HepG2 (cell line): ENCODE results near the gene UBR1. TPM values are rescaled to one million over a fixed set of nuclear protein-coding genes. Genes with fewer than 3 reads are reported as not detected.
"Not testable (repeated sequence)": the region's sequence is repeated elsewhere in the genome, so short reads cannot be mapped to it uniquely, and the experiment has no call there.

Experiments
- ATAC-seq: fragments of 200-7000 bp; cut with Tn5 transposase; 3 replicates; pipeline ENCODE4 v1.9.1; 2020; ENCODE audit warnings: mild to moderate bottlenecking, moderate library complexity
- BruUV-seq: library from RNA; stranded (reverse); fragments of 400-500 nt; replicated peaks from 2 replicates; lab custom pipeline; 2021; lab: Mats Ljungman, UMichigan
- CTCF ChIA-PET: fragments of 300-600 bp; formaldehyde crosslinking; extraction: SDS; loops from one replicate; lab custom pipeline; 2021; ENCODE audit warnings: low total read pairs, inconsistent platforms, low intra/inter-chr PET ratio; lab: Yijun Ruan, JAX
- POLR2A ChIA-PET: fragments of 350-600 bp; sonication (Branson Sonifier 250); formaldehyde crosslinking; loops from one replicate; lab custom pipeline; 2020; ENCODE audit warnings: antibody characterized with exemption, inconsistent platforms; lab: Yijun Ruan, JAX
- DNase-seq: peaks from one replicate; pipeline ENCODE4 v3.0.0-alpha.2; 2015; ENCODE audit warnings: low spot score
- FAIRE-seq: peaks from 3 replicates; lab custom pipeline; 2011; peaks lifted over from hg19 to GRCh38; lab: Jason Lieb, UNC
- H2AFZ ChIP-seq: one replicate; pipeline ENCODE4 v1.6.1; 2011; ENCODE audit warnings: low read length, inconsistent platforms
- H3K27ac ChIP-seq: fragments of 300-600 bp; 3 replicates; pipeline ENCODE4 v1.8.0; 2011; ENCODE audit warnings: mixed run types, mild to moderate bottlenecking, mixed read lengths, low read length, inconsistent platforms; ENCODE audit not compliant: insufficient read depth; ENCODE audit errors: extremely low read length
- H3K27me3 ChIP-seq, 2 experiments: fragments of 200-600 bp in 1 of 2; 2 replicates in 1 of 2; 3 replicates in 1 of 2; pipeline versions ENCODE4 v1.6.0 to v1.8.0; 2011; ENCODE audit warnings: low read length in 2 of 2, mild to moderate bottlenecking in 2 of 2, moderate library complexity in 2 of 2, inconsistent platforms in 1 of 2; ENCODE audit not compliant: insufficient read depth in 2 of 2, control insufficient read depth in 1 of 2
- H3K36me3 ChIP-seq, 2 experiments: fragments of 200-600 bp in 1 of 2; replicated peaks in 1 of 2; 2 replicates in 1 of 2; 3 replicates in 1 of 2; pipeline versions ENCODE4 v1.5.1 to v1.8.0; 2011; ENCODE audit warnings: low read length in 2 of 2, inconsistent platforms in 1 of 2; ENCODE audit not compliant: insufficient read depth in 2 of 2, control insufficient read depth in 1 of 2
- H3K4me1 ChIP-seq: 2 replicates; pipeline ENCODE4 v1.5.1; 2012; ENCODE audit warnings: low read length, inconsistent platforms; ENCODE audit not compliant: insufficient read depth
- H3K4me2 ChIP-seq: 2 replicates; pipeline ENCODE4 v1.6.0; 2011; ENCODE audit warnings: low read depth, low read length, inconsistent platforms
- H3K4me3 ChIP-seq, 3 experiments: fragments of 200-600 bp in 1 of 3; sonication (generic), shearing (Covaris generic) in 1 of 3; replicated peaks in 1 of 3; 2 replicates each; pipeline ENCODE4 v1.5.1; 2011 to 2016; ENCODE audit warnings: low read length in 3 of 3, inconsistent platforms in 2 of 3, low read depth in 2 of 3, mild to moderate bottlenecking in 2 of 3, control low read depth in 1 of 3, mixed read lengths in 1 of 3; ENCODE audit not compliant: insufficient read depth in 1 of 3
- H3K79me2 ChIP-seq: one replicate; pipeline ENCODE4 v1.6.1; 2011; ENCODE audit warnings: low read length, inconsistent platforms; ENCODE audit not compliant: insufficient read depth
- H3K9ac ChIP-seq: 2 replicates; pipeline ENCODE4 v1.6.0; 2011; ENCODE audit warnings: mild to moderate bottlenecking, low read depth, low read length, inconsistent platforms; ENCODE audit not compliant: insufficient read depth
- H3K9me3 ChIP-seq: 2 replicates; pipeline ENCODE4 v1.5.1; 2012; ENCODE audit warnings: mild to moderate bottlenecking, low read length
- H4K20me1 ChIP-seq: 2 replicates; pipeline ENCODE4 v1.6.0; 2011; ENCODE audit warnings: inconsistent platforms, mild to moderate bottlenecking, low read length, moderate library complexity; ENCODE audit not compliant: insufficient read depth
- TEAD2 ChIP-seq: sonication (generic); formaldehyde crosslinking; IDR thresholded peaks from 2 replicates; pipeline ENCODE4 v1.9.0; 2021; ENCODE audit warnings: missing genetic modification reagents
- ZNF354B ChIP-seq: sonication (generic); formaldehyde crosslinking; IDR thresholded peaks from 2 replicates; pipeline ENCODE4 v1.8.0; 2022; ENCODE audit warnings: mild to moderate bottlenecking, missing genetic modification reagents
- ZSCAN21 ChIP-seq: sonication (generic); formaldehyde crosslinking; IDR thresholded peaks from 2 replicates; pipeline ENCODE4 v1.8.0; 2022; ENCODE audit warnings: mild to moderate bottlenecking, missing genetic modification reagents, moderate library complexity, borderline replicate concordance
- WGBS: methylation state at CpG from one replicate; pipeline ENCODE4 v1.1.6; 2017; ENCODE audit warnings: low lambda C conversion rate; 5-methylcytosine and 5-hydroxymethylcytosine counted together
- in situ Hi-C: cut with HindIII; loops from 2 replicates; pipeline ENCODE4 v1.10.0; 2017; ENCODE audit warnings: low pct_unique_long_range_greater_than_20kb; ENCODE audit not compliant: extremely low pct_ligation_motif_present
- intact Hi-C: fragments of 100-400 bp; cut with micrococcal nuclease; formaldehyde crosslinking; loops from one replicate; pipeline ENCODE4 v1.10.0; 2022; ENCODE audit not compliant: unreplicated experiment
- polyA plus RNA-seq, 8 experiments: library from polyadenylated mRNA; depleted of rRNA in 3 of 8; stranded (reverse) in 7 of 8; unstranded in 1 of 8; fragments of >200 nt; fragmentation: Illumina TruSeq in 4 of 8; extraction: Trizol in 4 of 8; gene quantifications; 2 replicates each; pipeline versions ENCODE4 v1.2.1 to v1.2.3, GENCODE V29; 2011 to 2016; ENCODE audit warnings: low read depth in 4 of 8, missing spikeins in 1 of 8, mixed read lengths in 1 of 8; ENCODE audit not compliant: insufficient read depth in 1 of 8
- total RNA-seq, 5 experiments: library from RNA; depleted of rRNA; stranded (reverse); fragments of >200 nt; fragmentation: Illumina TruSeq; extraction: Trizol; gene quantifications; 2 replicates each; pipeline ENCODE4 v1.2.3, GENCODE V29; 2016; ENCODE audit warnings: low read depth in 1 of 5
- TF ChIP-seq, protein P1 (sequence below): fragments of 450-650 bp; IDR thresholded peaks from 2 replicates; pipeline ENCODE4 v1.6.1; 2016
- TF ChIP-seq, protein P2 (sequence below): sonication (generic); formaldehyde crosslinking; IDR thresholded peaks from 2 replicates; pipeline ENCODE4 v1.5.1; 2020; ENCODE audit warnings: mild to moderate bottlenecking, missing genetic modification reagents, moderate library complexity
- TF ChIP-seq, protein P3 (sequence below): sonication (generic); formaldehyde crosslinking; IDR thresholded peaks from 2 replicates; pipeline ENCODE4 v1.5.0; 2020; ENCODE audit warnings: missing genetic modification reagents

UBR1 gene
- total and polyA plus RNA-seq, 2 of the 13 experiments (the other 11 are each of a cell fraction or from before 2014, with no cell fraction given), result 6.4 to 18.0 TPM

DNA sequence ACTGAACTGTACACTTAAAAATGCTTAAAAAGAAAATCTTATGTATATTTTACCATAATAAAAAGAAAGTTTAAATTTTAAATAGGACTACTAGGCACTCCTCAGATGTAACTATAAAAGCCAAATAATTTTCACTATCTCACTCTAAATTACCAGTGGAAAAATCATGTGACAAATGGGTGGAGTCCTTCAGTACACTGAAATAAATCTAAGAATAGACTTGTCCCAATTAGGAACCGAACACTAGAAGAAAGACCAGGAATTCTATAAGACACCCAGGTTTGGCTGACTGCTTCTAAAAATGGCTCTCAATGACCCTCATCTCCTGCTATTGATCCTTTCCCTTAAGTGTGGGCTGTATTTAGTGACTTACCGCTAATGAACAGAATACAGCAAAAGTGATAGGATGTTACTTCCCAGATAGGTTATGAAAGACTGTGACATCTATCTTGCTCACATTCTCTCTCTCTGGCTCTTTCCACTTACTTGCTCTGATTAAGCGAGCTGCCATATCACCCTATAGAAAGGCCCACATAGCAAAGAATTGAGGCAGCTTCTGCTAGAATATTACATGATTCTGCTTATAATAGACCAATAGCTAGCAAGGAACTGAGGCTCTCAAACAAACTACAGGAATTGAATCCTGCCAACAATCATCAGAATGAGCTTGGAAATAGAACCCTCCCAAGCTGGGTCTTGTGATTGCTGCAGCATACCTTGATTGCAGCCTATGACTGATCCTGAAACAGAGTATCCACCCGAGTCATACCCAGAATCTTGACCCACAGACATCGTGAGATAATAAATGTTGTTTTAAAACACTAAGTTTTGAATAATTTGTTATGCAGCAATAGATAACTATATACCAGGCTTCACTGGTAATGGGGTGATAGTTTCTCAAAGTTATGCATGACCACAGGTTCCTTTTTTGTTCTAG lies 202.2 kb downstream of the UBR1 start:
- H3K9me3 ChIP-seq, result no peaks in the 10 kb centered on the region
- no peak overlapping the region for H2AFZ ChIP-seq
- in situ Hi-C loops (no loop called here), intact Hi-C loops (no loop called here)
- CTCF ChIA-PET, result no interaction called here
- no peak overlapping the region for H3K9ac ChIP-seq
- FAIRE-seq (no peak), DNase-seq (no peak), ATAC-seq (no peak)
- H3K4me2 ChIP-seq, result no peak overlapping the region
- H3K79me2 ChIP-seq, result no peaks in the 10 kb centered on the region
- TF ChIP-seq, protein P1, sequence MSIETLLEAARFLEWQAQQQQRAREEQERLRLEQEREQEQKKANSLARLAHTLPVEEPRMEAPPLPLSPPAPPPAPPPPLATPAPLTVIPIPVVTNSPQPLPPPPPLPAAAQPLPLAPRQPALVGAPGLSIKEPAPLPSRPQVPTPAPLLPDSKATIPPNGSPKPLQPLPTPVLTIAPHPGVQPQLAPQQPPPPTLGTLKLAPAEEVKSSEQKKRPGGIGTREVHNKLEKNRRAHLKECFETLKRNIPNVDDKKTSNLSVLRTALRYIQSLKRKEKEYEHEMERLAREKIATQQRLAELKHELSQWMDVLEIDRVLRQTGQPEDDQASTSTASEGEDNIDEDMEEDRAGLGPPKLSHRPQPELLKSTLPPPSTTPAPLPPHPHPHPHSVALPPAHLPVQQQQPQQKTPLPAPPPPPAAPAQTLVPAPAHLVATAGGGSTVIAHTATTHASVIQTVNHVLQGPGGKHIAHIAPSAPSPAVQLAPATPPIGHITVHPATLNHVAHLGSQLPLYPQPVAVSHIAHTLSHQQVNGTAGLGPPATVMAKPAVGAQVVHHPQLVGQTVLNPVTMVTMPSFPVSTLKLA, result no peak
- TF ChIP-seq ZNF354B (CRISPR knock-in tag) (no peak), TEAD2 (CRISPR knock-in tag) (no peak), ZSCAN21 (CRISPR knock-in tag) (no peak)
- TF ChIP-seq, protein P2, sequence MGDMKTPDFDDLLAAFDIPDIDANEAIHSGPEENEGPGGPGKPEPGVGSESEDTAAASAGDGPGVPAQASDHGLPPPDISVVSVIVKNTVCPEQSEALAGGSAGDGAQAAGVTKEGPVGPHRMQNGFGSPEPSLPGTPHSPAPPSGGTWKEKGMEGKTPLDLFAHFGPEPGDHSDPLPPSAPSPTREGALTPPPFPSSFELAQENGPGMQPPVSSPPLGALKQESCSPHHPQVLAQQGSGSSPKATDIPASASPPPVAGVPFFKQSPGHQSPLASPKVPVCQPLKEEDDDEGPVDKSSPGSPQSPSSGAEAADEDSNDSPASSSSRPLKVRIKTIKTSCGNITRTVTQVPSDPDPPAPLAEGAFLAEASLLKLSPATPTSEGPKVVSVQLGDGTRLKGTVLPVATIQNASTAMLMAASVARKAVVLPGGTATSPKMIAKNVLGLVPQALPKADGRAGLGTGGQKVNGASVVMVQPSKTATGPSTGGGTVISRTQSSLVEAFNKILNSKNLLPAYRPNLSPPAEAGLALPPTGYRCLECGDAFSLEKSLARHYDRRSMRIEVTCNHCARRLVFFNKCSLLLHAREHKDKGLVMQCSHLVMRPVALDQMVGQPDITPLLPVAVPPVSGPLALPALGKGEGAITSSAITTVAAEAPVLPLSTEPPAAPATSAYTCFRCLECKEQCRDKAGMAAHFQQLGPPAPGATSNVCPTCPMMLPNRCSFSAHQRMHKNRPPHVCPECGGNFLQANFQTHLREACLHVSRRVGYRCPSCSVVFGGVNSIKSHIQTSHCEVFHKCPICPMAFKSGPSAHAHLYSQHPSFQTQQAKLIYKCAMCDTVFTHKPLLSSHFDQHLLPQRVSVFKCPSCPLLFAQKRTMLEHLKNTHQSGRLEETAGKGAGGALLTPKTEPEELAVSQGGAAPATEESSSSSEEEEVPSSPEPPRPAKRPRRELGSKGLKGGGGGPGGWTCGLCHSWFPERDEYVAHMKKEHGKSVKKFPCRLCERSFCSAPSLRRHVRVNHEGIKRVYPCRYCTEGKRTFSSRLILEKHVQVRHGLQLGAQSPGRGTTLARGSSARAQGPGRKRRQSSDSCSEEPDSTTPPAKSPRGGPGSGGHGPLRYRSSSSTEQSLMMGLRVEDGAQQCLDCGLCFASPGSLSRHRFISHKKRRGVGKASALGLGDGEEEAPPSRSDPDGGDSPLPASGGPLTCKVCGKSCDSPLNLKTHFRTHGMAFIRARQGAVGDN (CRISPR knock-in tag), result no peak
- TF ChIP-seq, protein P3, sequence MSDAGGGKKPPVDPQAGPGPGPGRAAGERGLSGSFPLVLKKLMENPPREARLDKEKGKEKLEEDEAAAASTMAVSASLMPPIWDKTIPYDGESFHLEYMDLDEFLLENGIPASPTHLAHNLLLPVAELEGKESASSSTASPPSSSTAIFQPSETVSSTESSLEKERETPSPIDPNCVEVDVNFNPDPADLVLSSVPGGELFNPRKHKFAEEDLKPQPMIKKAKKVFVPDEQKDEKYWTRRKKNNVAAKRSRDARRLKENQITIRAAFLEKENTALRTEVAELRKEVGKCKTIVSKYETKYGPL (CRISPR knock-in tag), result no peak
- H3K27me3 ChIP-seq, result no peaks in the 10 kb centered on the region
- WGBS, result 96% methylated on average over 5 of the region's 5 CpGs
- no TSS peak for BruUV-seq
- H3K27ac ChIP-seq, result no peak overlapping the region
- no peaks in the 10 kb centered on the region for H4K20me1 ChIP-seq
- POLR2A ChIA-PET, result no interaction called here
- H3K4me3 ChIP-seq, result no peak overlapping the region
- H3K36me3 ChIP-seq, result no peaks in the 10 kb centered on the region
- no peaks in the 10 kb centered on the region for H3K4me1 ChIP-seq

DNA sequence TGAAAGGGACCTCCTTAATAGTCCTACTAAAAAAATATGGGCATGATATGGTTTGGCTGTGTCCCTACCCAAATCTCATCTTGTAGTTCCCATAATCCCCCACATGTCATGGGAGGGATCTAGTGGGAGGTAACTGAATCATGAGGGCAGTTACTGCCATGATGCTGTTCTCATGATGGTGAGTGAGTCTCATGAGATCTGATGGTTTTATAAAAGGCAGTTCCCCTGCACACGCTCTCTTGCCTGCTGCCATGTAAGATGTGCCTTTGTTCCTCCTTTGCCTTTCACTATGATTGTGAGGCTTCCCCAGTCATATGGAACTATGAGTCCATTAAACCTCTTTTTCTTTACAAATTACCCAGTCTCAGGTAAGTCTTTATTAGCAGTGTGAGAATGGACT lies 211.9 kb downstream of the UBR1 start:
- H3K9ac ChIP-seq, H3K79me2 ChIP-seq, H3K27me3 ChIP-seq, POLR2A ChIA-PET, CTCF ChIA-PET, H4K20me1 ChIP-seq, ATAC-seq, H3K4me3 ChIP-seq, H3K27ac ChIP-seq, H3K4me2 ChIP-seq, H3K4me1 ChIP-seq, in situ Hi-C loops, DNase-seq, BruUV-seq, H2AFZ ChIP-seq, H3K36me3 ChIP-seq, H3K9me3 ChIP-seq, FAIRE-seq, intact Hi-C loops: not testable (repeated sequence)
- 100% methylated on average over 1 of the region's 1 CpG for WGBS
